SJCRH30 (cell line): ENCODE results near the gene ZNF740. TPM values are rescaled to one million over a fixed set of nuclear protein-coding genes. Genes with fewer than 3 reads are reported as not detected.
A peak's percentile ranks its signal among the peaks of the same experiment; 100 is the strongest.
"Not testable (repeated sequence)": the region's sequence is repeated elsewhere in the genome, so short reads cannot be mapped to it uniquely, and the experiment has no call there.

Source experiments
- DNase-seq, 2 experiments: peaks; one replicate each; pipeline ENCODE4 v3.0.0-alpha.2; 2015 to 2020
- H3K27ac ChIP-seq: fragments of 250-450 bp; sonication (Bioruptor Pico); 2 replicates; pipeline ENCODE4 v1.5.1; 2020; ENCODE audit warnings: mild to moderate bottlenecking, moderate library complexity
- H3K27me3 ChIP-seq: fragments of 250-450 bp; sonication (Bioruptor Pico); 2 replicates; pipeline ENCODE4 v1.5.1; 2020; ENCODE audit warnings: mild to moderate bottlenecking, moderate library complexity
- H3K36me3 ChIP-seq: fragments of 250-450 bp; sonication (Bioruptor Pico); 2 replicates; pipeline ENCODE4 v1.5.1; 2020; ENCODE audit warnings: mild to moderate bottlenecking, moderate library complexity
- H3K4me1 ChIP-seq: fragments of 250-450 bp; sonication (Bioruptor Pico); 2 replicates; pipeline ENCODE4 v1.5.1; 2020; ENCODE audit warnings: mild to moderate bottlenecking, moderate library complexity
- H3K4me3 ChIP-seq: fragments of 250-450 bp; sonication (Bioruptor Pico); 2 replicates; pipeline ENCODE4 v1.5.1; 2020; ENCODE audit warnings: mild to moderate bottlenecking, moderate library complexity
- H3K9me3 ChIP-seq: fragments of 250-450 bp; sonication (Bioruptor Pico); replicated peaks from 2 replicates; pipeline ENCODE4 v1.5.1; 2020; ENCODE audit warnings: mild to moderate bottlenecking, moderate library complexity
- total RNA-seq: library from RNA; depleted of rRNA; stranded (reverse); fragments of >200 nt; shearing (Covaris generic); gene quantifications from 2 replicates; pipeline ENCODE4 v1.2.3, GENCODE V29; 2014; rRNA removed

ZNF740 gene
- total RNA-seq = 17.4 and 17.8 TPM in 2 replicates

GRCh38 chr12:53180220-53180930 lies at the start of gene ZNF740, which contains the start of gene CSAD:
TSS of gene ZNF740 (plus strand) at chr12:53180722. CDS start at chr12:53181984, 1,262 bp downstream.
TSS of gene CSAD (minus strand) at chr12:53180925. CDS start at chr12:53173470, 7,455 bp downstream.
- no peaks in the 10 kb centered on the region for H3K27me3 ChIP-seq
- DNase-seq = peak; percentile 97 to 98

DNA sequence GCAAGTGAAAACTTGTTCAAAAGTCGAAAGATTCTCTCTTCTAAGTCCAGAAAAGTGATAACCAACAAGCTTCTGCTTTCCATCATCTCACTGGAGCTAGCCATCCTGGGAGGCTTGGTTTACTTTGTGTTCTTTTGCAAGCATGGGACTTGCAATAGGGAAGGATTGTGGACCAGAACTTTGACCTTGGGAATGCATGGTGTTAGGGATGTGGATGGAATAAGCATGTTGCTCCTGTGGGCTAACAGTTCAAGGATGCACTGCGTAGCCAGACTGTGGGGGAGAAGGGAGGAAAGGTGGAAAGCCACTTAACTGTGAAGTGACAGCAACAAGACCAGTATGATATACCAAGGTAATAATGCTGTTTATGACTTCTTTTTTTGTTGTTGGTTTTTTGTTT lies 48.7 kb upstream of the ZNF740 start:
- Histone ChIP-seq H3K36me3 (no peaks in the 10 kb centered on the region), H3K4me1 (no peaks in the 10 kb centered on the region), H3K4me3 (no peak overlapping the region), H3K27me3 (no peaks in the 10 kb centered on the region), H3K27ac (no peak overlapping the region), H3K9me3 (no peaks in the 10 kb centered on the region)
- DNase-seq = no peak

More at GRCh38 chr12:53180220-53180930, at the start of gene ZNF740, which contains the start of gene CSAD:
- peak within 1 kb of the TSS; percentile 73 for H3K4me3 ChIP-seq
- H3K27ac ChIP-seq = peak within 1 kb of the TSS; percentile 64
- peaks cover 5% of the 10 kb centered on the region; the same call in 1 of the 2 replicates for H3K4me1 ChIP-seq
- H3K9me3 ChIP-seq = no peaks in the 10 kb centered on the region
- peaks cover 18% of the 10 kb centered on the region for H3K36me3 ChIP-seq

DNA sequence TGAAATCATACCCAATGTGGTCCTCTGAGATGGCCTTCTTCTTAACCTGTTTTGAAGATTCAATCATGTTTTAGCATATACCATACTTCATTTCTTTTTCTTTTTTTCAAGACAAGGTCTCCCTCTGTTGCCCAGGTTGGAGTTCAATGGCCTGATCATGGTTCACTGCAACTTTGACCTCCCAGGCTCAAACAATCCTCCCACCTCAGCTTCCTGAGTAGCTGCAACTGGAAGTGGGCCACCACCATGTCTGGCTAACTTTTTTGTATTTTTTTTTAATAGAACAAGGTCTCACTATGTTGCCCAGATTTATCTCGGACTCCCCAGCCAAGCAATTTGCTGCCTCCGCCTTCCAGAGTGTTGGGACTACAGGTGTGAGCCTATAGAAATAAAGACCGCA lies 46.8 kb upstream of the ZNF740 start:
- H3K4me3 ChIP-seq = no peak overlapping the region
- no peaks in the 10 kb centered on the region for H3K9me3 ChIP-seq
- no peaks in the 10 kb centered on the region for H3K36me3 ChIP-seq
- no peak overlapping the region for H3K27ac ChIP-seq
- H3K27me3 ChIP-seq = no peaks in the 10 kb centered on the region
- H3K4me1 ChIP-seq = no peaks in the 10 kb centered on the region
- DNase-seq = no peak

GRCh38 chr12:53143355-53143754 lies 37.2 kb upstream of the ZNF740 start:
- Histone ChIP-seq H3K36me3 (no peaks in the 10 kb centered on the region), H3K27ac (no peak overlapping the region), H3K4me3 (no peak overlapping the region), H3K9me3 (no peaks in the 10 kb centered on the region; the same call in 1 of the 2 replicates), H3K4me1 (no peaks in the 10 kb centered on the region), H3K27me3 (no peaks in the 10 kb centered on the region)
- no peak for DNase-seq

- Histone ChIP-seq H3K4me1 (no peaks in the 10 kb centered on the region), H3K27me3 (no peaks in the 10 kb centered on the region), H3K4me3 (no peak overlapping the region), H3K9me3 (no peaks in the 10 kb centered on the region), H3K27ac (no peak overlapping the region), H3K36me3 (no peaks in the 10 kb centered on the region)
- DNase-seq = no peak
Measured at GRCh38 chr12:53145383-53146260, 34.9 kb upstream of the ZNF740 start.

- H3K9me3 ChIP-seq = no peaks in the 10 kb centered on the region
- no peak for DNase-seq
- no peaks in the 10 kb centered on the region for H3K27me3 ChIP-seq
- no peaks in the 10 kb centered on the region for H3K36me3 ChIP-seq
- no peak overlapping the region for H3K4me3 ChIP-seq
- no peak overlapping the region for H3K27ac ChIP-seq
- no peaks in the 10 kb centered on the region for H3K4me1 ChIP-seq
Measured at GRCh38 chr12:53147181-53147580, 33.3 kb upstream of the ZNF740 start.

DNA sequence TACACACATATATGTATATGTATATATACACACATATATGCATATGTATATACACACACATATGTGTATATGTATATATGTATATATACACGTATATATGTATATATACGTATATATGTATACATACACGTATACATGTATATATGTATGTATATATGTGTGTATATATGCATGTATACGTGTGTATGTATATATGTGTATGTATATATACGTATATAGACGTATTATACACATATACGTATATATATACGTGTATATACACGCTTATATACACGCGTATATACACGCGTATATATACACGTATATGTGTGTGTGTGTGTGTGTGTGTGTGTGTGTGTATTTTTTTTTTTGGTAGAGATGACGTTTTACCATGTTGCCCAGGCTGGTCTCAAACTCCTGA lies 32.9 kb upstream of the ZNF740 start:
- DNase-seq = no peak
- Histone ChIP-seq H3K27ac (no peak overlapping the region), H3K4me1 (no peaks in the 10 kb centered on the region), H3K36me3 (no peaks in the 10 kb centered on the region), H3K27me3 (no peaks in the 10 kb centered on the region), H3K4me3 (no peak overlapping the region), H3K9me3 (no peaks in the 10 kb centered on the region)

DNA sequence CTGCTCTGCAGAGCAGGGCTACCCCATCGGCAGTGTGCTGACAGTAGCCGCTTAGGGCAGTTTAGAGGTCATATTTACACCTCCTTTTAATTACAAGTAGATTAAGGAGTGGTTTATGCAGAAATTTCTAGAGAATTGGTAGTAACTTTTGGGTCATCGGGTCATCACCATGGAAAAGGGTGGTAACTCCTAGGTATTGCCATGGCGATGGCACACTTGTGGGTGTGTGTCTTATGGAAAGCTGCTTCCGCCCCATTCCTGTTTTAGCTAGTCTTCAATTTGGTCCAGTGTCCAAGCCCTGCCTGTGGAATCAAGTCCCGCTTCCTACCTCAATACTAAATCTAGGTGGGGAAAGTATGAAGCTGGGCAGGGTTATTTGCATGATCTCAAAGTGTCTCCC lies 29.5 kb upstream of the ZNF740 start:
- no peak for DNase-seq
- Histone ChIP-seq H3K9me3 (no peaks in the 10 kb centered on the region), H3K4me1 (no peaks in the 10 kb centered on the region), H3K36me3 (no peaks in the 10 kb centered on the region), H3K27me3 (no peaks in the 10 kb centered on the region), H3K27ac (no peak overlapping the region), H3K4me3 (no peak overlapping the region)

DNA sequence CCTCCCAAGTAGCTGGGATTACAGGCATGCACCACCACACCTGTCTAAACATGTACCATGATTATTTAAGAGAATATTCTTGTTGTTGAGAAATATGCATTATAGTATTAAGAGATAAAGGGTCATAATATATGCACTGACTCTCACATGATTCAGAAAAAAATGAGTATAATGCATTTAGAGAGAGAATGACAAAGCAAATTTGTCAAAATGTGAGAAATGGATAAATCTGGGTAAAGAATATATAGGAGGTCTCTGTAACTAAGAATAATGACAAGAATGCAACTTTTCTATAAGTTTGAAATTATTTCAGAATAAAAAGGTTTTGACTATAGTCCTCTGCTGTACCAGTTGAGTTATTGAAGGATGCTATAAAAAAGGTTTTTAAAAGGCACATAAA lies 28.1 kb upstream of the ZNF740 start:
- Histone ChIP-seq H3K4me1 (no peaks in the 10 kb centered on the region), H3K36me3 (no peaks in the 10 kb centered on the region), H3K27ac (no peak overlapping the region), H3K27me3 (no peaks in the 10 kb centered on the region), H3K4me3 (no peak overlapping the region), H3K9me3 (no peaks in the 10 kb centered on the region)
- no peak for DNase-seq

DNA sequence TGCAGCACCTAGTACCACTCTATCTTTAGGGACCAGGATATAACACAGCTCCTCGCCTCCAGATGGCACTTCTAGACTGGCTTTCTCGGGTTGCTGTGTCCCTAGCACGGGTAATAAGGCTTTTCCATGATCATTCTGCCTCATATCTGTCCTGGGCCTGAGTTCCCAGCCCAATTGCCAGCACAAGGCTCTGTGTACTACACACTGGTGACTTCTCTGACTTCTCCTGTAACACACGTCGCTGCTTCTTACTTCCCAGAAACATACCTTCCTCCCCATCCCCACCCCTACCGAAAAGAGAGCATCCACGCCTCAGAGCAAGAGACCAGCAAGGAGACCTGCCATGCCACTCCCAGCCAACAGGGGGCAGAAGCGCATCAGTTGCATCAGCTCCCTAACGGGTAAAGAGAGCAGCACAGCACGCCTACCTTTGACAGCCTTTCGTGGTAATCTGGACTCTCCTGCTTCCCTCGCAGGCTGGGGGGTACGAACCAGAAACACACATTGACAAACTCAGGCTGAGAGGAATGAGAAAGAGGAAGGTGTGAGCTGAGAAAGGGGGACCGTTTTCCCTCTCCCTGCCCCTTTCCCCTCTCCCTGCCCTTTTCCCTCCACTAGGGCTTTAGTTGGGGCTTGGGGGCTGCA lies 21.2 kb upstream of the ZNF740 start:
- no peaks in the 10 kb centered on the region for H3K36me3 ChIP-seq
- no peaks in the 10 kb centered on the region for H3K27me3 ChIP-seq
- H3K4me1 ChIP-seq = no peaks in the 10 kb centered on the region
- H3K9me3 ChIP-seq = no peaks in the 10 kb centered on the region
- DNase-seq = peak; percentile 81 to 89
- H3K4me3 ChIP-seq = no peak overlapping the region
- H3K27ac ChIP-seq = no peak overlapping the region

GRCh38 chr12:53160000-53160399 lies 20.5 kb upstream of the ZNF740 start:
- Histone ChIP-seq H3K9me3 (no peaks in the 10 kb centered on the region), H3K36me3 (no peaks in the 10 kb centered on the region), H3K27me3 (no peaks in the 10 kb centered on the region), H3K27ac (no peak overlapping the region), H3K4me3 (no peak overlapping the region), H3K4me1 (no peaks in the 10 kb centered on the region)
- DNase-seq = no peak

DNA sequence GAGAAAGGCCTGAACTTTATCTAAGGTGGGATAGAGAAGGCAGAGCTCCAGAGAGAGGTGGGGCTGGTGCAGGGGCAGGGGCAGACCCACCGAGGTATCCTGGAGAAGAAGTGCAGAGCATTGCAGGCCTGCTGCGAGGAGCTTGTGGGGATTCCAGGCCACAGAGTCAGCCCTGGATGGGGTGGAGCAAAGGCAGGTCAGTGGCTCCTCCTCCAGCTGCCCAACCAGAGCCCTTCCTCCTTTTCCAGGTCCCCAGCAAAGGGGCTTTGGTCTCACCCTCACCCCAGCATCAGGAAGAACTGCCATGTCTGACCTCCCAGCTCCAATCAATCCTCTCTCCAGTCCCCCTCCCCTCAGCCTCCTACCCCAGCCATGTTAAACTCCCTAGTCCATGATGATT lies 19.8 kb upstream of the ZNF740 start:
- Histone ChIP-seq H3K4me1 (no peaks in the 10 kb centered on the region), H3K4me3 (no peak overlapping the region), H3K9me3 (no peaks in the 10 kb centered on the region), H3K36me3 (no peaks in the 10 kb centered on the region), H3K27ac (no peak overlapping the region), H3K27me3 (no peaks in the 10 kb centered on the region)
- no peak for DNase-seq

GRCh38 chr12:53161119-53161911 lies 19.2 kb upstream of the ZNF740 start:
- no peaks in the 10 kb centered on the region for H3K4me1 ChIP-seq
- H3K27ac ChIP-seq = no peak overlapping the region
- no peaks in the 10 kb centered on the region for H3K36me3 ChIP-seq
- DNase-seq = no peak
- H3K9me3 ChIP-seq = no peaks in the 10 kb centered on the region
- H3K27me3 ChIP-seq = no peaks in the 10 kb centered on the region
- H3K4me3 ChIP-seq = no peak overlapping the region

DNA sequence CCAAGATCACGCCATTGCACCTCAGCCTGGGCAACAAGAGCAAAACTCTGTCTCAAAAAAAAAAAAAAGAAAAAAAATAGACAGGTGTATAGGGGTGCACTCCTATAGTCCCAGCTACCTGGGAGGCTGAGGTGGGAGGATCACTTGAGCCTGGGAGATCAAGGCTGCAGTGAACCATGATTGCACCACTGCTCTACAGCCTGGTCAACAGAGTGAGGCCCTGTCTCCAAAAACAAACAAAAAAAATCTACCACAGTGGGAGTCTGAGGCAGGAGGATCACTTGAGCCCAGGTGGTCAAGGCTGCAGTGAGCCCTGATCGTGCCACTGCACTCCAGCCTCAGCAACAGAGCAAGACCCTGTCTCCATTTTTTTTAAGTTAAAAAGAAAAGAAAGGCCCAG lies 17.5 kb upstream of the ZNF740 start:
- H3K4me3 ChIP-seq, H3K27ac ChIP-seq, DNase-seq, H3K27me3 ChIP-seq, H3K9me3 ChIP-seq, H3K4me1 ChIP-seq, H3K36me3 ChIP-seq: not testable (repeated sequence)
